HEK293T (cell line): ENCODE measurements around the gene DUSP22.

Experiments
- CTCF ChIA-PET: fragments of 350-600 bp; formaldehyde crosslinking; extraction: SDS; loops from one replicate; lab custom pipeline; 2021; ENCODE audit warnings: antibody characterized with exemption, inconsistent platforms; lab: Yijun Ruan, JAX
- POLR2A ChIA-PET: fragments of 350-600 bp; formaldehyde crosslinking; extraction: SDS; loops from one replicate; lab custom pipeline; 2020; ENCODE audit warnings: antibody characterized with exemption, inconsistent platforms; lab: Yijun Ruan, JAX
- DNase-seq: peaks from one replicate; pipeline ENCODE4 v3.0.0; 2012; ENCODE audit warnings: mixed read lengths; ENCODE audit errors: extremely low spot score
- ARNT ChIP-seq: fragments of 450-650 bp; IDR thresholded peaks from 2 replicates; pipeline ENCODE4 v1.6.1; 2017; ENCODE audit warnings: mild to moderate bottlenecking
- BHLHE40 ChIP-seq: fragments of 450-650 bp; IDR thresholded peaks from 2 replicates; pipeline ENCODE4 v1.6.1; 2016; ENCODE audit warnings: mild to moderate bottlenecking, moderate library complexity, borderline replicate concordance
- CTBP1 ChIP-seq: fragments of 450-650 bp; IDR thresholded peaks from 2 replicates; pipeline ENCODE4 v1.6.1; 2016; ENCODE audit warnings: borderline replicate concordance
- ELF4 ChIP-seq: fragments of 450-650 bp; IDR thresholded peaks from 2 replicates; pipeline ENCODE4 v1.6.1; 2017; ENCODE audit warnings: antibody characterized with exemption
- FOXA1 ChIP-seq: fragments of 450-650 bp; IDR thresholded peaks from 2 replicates; pipeline ENCODE4 v1.6.1; 2016; ENCODE audit warnings: mild to moderate bottlenecking
- FOXK2 ChIP-seq: fragments of 450-650 bp; IDR thresholded peaks from 2 replicates; pipeline ENCODE4 v1.6.1; 2016; ENCODE audit warnings: mild to moderate bottlenecking
- FOXM1 ChIP-seq: fragments of 450-650 bp; IDR thresholded peaks from 2 replicates; pipeline ENCODE4 v1.6.1; 2017; ENCODE audit warnings: mild to moderate bottlenecking, borderline replicate concordance
- HDGF ChIP-seq: fragments of 450-650 bp; IDR thresholded peaks from 2 replicates; pipeline ENCODE4 v1.6.1; 2017; ENCODE audit warnings: antibody characterized with exemption, borderline replicate concordance
- L3MBTL2 ChIP-seq: fragments of 450-650 bp; conservative IDR thresholded peaks from 2 replicates; pipeline ENCODE4 v1.6.1; 2016; ENCODE audit warnings: mild to moderate bottlenecking
- LEF1 ChIP-seq: fragments of 450-650 bp; IDR thresholded peaks from 2 replicates; pipeline ENCODE4 v1.6.1; 2017; ENCODE audit warnings: mild to moderate bottlenecking, borderline replicate concordance
- NFRKB ChIP-seq: fragments of 450-650 bp; IDR thresholded peaks from 2 replicates; pipeline ENCODE4 v1.6.1; 2016; ENCODE audit warnings: mild to moderate bottlenecking, moderate library complexity
- SP1 ChIP-seq: fragments of 450-650 bp; IDR thresholded peaks from 2 replicates; pipeline ENCODE4 v1.6.1; 2017
- SUZ12 ChIP-seq: fragments of 450-650 bp; IDR thresholded peaks from 2 replicates; pipeline ENCODE4 v1.6.1; 2016; ENCODE audit warnings: mild to moderate bottlenecking
- TARDBP ChIP-seq: fragments of 450-650 bp; IDR thresholded peaks from 2 replicates; pipeline ENCODE4 v1.6.1; 2016
- ZNF384 ChIP-seq: fragments of 450-650 bp; IDR thresholded peaks from 2 replicates; pipeline ENCODE4 v1.6.1; 2016
- TF ChIP-seq, protein P1 (sequence below): fragments of 450-650 bp; IDR thresholded peaks from 2 replicates; pipeline ENCODE4 v1.6.1; 2016

DUSP22 gene

DNA sequence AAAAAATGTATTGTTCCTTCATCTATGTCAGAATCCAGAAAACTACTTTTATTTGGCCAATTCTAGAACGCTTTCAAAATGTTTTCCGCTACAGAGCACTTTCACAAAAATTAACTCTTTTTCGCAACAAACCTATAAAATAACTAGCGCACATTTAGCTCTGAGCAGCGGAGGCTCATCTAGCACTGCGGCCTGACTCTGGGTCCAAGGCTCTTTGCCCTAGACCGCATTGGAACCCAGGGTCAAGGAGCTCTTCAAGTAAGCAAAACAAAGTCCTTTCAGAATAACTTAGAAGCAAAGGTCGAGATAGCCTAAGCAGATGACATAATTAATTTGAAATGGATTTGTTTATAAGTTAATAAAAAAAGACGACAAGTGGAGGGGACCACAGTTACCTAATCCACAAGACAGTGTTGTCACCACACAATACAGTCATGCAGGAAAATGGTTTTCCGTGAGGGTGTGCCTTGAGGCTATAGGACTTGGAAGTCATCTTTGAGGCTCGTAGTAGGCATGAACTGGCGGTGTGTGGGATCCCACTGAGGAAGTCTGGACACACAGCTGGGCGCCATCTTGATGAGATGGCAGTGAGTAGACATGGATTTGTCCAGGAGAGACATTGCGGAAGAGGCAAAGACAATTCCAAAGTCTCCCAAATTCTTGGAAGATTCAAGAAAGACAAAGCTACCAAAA, 70.1 kb downstream of the DUSP22 start:
- no peak for DNase-seq
- ChIA-PET CTCF (interaction anchor here (1.0 kb wide), 1 partner anchor 13 kb away, joined by 3 read pairs; no protein-coding TSS in a partner anchor), POLR2A (no interaction called here)
- TF ChIP-seq ELF4 (no peak), TARDBP (no peak), FOXK2 (no peak), SP1 (no peak), BHLHE40 (no peak), ZNF384 (no peak), HDGF (no peak), SUZ12 (no peak), ARNT (no peak), LEF1 (no peak)
- TF ChIP-seq, protein P1, sequence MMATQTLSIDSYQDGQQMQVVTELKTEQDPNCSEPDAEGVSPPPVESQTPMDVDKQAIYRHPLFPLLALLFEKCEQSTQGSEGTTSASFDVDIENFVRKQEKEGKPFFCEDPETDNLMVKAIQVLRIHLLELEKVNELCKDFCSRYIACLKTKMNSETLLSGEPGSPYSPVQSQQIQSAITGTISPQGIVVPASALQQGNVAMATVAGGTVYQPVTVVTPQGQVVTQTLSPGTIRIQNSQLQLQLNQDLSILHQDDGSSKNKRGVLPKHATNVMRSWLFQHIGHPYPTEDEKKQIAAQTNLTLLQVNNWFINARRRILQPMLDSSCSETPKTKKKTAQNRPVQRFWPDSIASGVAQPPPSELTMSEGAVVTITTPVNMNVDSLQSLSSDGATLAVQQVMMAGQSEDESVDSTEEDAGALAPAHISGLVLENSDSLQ = no peak

DNA sequence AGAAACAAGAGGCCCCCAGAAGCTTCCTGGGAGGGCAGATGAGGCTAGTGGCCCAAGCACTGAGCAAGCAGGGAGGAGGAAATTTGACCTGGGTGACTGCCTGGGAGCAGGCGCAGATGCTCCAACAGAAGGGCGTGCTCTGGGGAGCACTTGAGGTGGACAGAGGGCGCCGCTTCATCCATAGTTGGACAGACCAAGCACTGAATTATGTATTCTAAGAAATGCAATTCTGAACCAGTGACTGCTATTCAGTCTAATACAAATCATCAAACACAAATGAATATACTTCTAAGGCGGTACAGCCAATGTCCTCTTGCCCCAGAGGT, 70.6 kb downstream of the DUSP22 start:
- no peak for DNase-seq
- TF ChIP-seq NFRKB (no peak), L3MBTL2 (no peak), TARDBP (no peak), FOXA1 (no peak), ARNT (no peak)
- TF ChIP-seq, protein P1 = no peak
- POLR2A ChIA-PET = no interaction called here
- CTCF ChIA-PET = interaction anchor here (1.0 kb wide), 1 partner anchor 13 kb away, joined by 3 read pairs; no protein-coding TSS in a partner anchor

DNA sequence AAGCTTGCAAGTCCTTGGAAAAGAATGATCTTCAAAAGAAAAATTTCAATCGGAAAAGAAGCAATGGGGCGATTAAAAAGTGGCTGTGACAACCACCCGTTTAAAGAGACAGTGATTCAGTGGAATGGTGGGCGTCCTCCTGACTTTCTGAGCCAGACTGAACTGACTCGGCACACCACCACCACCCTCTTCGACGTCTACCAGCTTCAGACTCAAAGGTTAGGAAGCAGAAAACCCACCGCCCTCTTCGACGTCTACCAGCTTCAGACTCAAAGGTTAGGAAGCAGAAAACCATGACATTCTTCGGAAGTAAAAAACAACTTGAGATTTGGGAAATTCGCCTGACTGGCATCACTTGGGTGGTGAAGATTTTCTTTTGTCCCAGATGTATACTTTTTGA, 71.0 kb downstream of the DUSP22 start:
- ChIA-PET POLR2A (no interaction called here), CTCF (no interaction called here)
- no peak for DNase-seq
- TF ChIP-seq NFRKB = no peak
- TF ChIP-seq TARDBP = no peak
- no peak for TF ChIP-seq FOXA1
- TF ChIP-seq SUZ12 = no peak
- no peak for TF ChIP-seq CTBP1
- TF ChIP-seq ELF4 = no peak
- TF ChIP-seq BHLHE40 = no peak
- TF ChIP-seq LEF1 = no peak
- TF ChIP-seq FOXK2 = no peak
- no peak for TF ChIP-seq HDGF
- no peak for TF ChIP-seq ARNT
- no peak for TF ChIP-seq FOXM1

DNA sequence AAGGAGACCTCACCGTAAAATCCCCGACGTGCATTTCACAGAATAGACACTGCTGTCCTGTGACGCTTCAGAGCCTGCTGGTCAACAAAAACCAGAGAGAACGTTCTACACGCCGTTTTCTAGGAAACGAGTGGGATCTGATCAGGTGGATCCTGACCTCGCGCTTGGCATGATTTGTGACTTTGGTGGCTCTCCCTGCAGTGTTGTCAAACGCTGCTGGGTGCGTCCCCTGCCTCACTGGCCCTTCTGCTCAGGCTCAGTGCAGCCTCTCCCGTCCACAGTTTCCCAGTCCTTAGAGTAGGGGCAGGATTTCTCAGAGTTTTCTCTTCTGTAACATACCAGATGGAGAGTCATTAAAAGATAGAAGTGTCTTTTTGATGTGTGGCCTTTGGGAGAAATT, 71.6 kb downstream of the DUSP22 start:
- DNase-seq = no peak
- TF ChIP-seq FOXM1 (no peak), SUZ12 (no peak), LEF1 (no peak), ARNT (no peak), FOXA1 (no peak), TARDBP (no peak), HDGF (no peak), ELF4 (no peak), FOXK2 (no peak), SP1 (no peak), L3MBTL2 (no peak), ZNF384 (no peak), CTBP1 (no peak), BHLHE40 (no peak), NFRKB (no peak)
- TF ChIP-seq, protein P1 = no peak
- CTCF ChIA-PET = no interaction called here
- POLR2A ChIA-PET = no interaction called here

DNA sequence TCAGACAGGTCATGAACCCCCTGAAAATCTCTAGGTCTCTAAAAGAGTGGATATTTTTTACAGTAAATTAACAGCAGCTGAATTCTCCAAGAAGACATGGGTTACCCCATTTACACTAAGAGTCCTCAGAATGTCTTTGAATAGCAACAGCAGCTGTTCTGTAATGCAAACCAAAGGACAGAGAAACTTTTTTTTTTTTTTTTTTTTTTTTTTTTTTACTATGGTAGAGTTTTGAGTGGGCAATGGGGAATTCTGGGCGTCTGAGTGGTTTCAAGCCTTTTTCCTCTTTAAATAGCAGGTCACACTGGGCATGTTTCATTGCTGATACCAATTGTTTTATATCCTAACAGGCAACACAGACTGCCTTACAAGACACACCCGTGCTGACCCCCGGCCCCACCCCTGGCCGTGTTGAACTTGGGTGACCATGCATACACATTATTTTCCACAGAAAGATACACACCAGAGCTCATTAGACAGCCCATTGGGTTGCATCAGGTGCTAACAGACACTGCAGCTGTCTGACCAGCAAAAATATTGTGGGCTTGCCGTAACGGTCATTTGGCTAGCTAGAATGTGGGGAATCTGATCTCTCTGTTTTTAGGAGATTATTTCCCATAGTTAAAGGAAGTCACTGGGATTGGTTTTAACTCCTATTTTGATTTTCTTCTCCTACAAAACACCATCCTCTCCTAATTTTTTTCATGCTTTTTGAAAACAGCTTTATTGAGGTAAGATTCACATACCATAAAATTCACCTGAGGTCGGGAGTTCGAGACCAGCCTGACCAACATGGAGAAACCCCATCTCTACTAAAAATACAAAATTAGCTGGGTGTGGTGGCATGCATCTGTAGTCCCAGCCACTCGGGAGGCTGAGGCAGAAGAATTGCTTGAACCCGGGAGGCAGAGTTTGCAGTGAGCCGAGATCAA, 72.6 kb downstream of the DUSP22 start:
- POLR2A ChIA-PET = no interaction called here
- TF ChIP-seq SUZ12 = no peak
- TF ChIP-seq TARDBP = no peak
- TF ChIP-seq HDGF = no peak
- TF ChIP-seq LEF1 = no peak
- TF ChIP-seq CTBP1 = no peak
- no peak for TF ChIP-seq FOXK2
- TF ChIP-seq L3MBTL2 = no peak
- TF ChIP-seq ELF4 = no peak
- TF ChIP-seq, protein P1 = no peak
- TF ChIP-seq FOXM1 = no peak
- no peak for TF ChIP-seq ARNT
- TF ChIP-seq ZNF384 = no peak
- TF ChIP-seq NFRKB = no peak
- TF ChIP-seq SP1 = no peak
- no peak for TF ChIP-seq FOXA1
- TF ChIP-seq BHLHE40 = no peak
- CTCF ChIA-PET = interaction anchor here (0.6 kb wide), 1 partner anchor 1355 kb away, joined by 3 read pairs; no protein-coding TSS in a partner anchor
- no peak for DNase-seq
